ENCODE measurements around the gene CIB1.

CIB1 gene

GRCh38 chr15:90212221-90213098 is 21.3 kb downstream of the CIB1 start:
- H3K56ac ChIP-seq (ENCODE audit: low read length), result no peak overlapping the region
- no peaks in the 10 kb centered on the region for H3K27me3 ChIP-seq (ENCODE audit: insufficient read depth, low read length, poor library complexity)
- no peak overlapping the region for H3K18ac ChIP-seq (ENCODE audit: low read length)
- no peak overlapping the region for H3K4me3 ChIP-seq (ENCODE audit: low read length)
- H3K4me1 ChIP-seq (ENCODE audit: control insufficient read depth, low read depth, low read length), result no peaks in the 10 kb centered on the region
- H3K4ac ChIP-seq (ENCODE audit: low read depth, low read length), result no peak overlapping the region
- no peak overlapping the region for H3K4me2 ChIP-seq (ENCODE audit: low read length)
- H3K79me1 ChIP-seq (ENCODE audit: low read length), result peaks cover 1% of the 10 kb centered on the region
- H2AK5ac ChIP-seq (ENCODE audit: low read length), result no peak overlapping the region
- H3K36me3 ChIP-seq (ENCODE audit: control insufficient read depth, insufficient read depth, low read length), result no peaks in the 10 kb centered on the region
- no peak overlapping the region for H3K9ac ChIP-seq (ENCODE audit: low read length)
- no peak overlapping the region for H2BK120ac ChIP-seq (ENCODE audit: low read depth, low read length)
- no peak for DNase-seq
- H4K5ac ChIP-seq (ENCODE audit: low read length), result no peak overlapping the region
- WGBS (ENCODE audit: extremely low coverage, insufficient coverage, low lambda C conversion rate), result no CpG with 5 or more reads among the region's 35 CpGs
- H3K27ac ChIP-seq (ENCODE audit: low read depth, low read length), result no peak overlapping the region
- H3K79me2 ChIP-seq (ENCODE audit: control insufficient read depth, insufficient read depth, low read length), result no peaks in the 10 kb centered on the region
- H3K23ac ChIP-seq (ENCODE audit: low read length), result no peak overlapping the region
- H4K8ac ChIP-seq (ENCODE audit: low read depth, low read length), result no peak overlapping the region
- H2BK15ac ChIP-seq (replicated peaks; ENCODE audit: low read depth), result no peak overlapping the region
- H2BK5ac ChIP-seq (ENCODE audit: low read length), result no peak overlapping the region

- Histone ChIP-seq H3K27me3 (ENCODE audit: insufficient read depth, low read length, poor library complexity) (no peaks in the 10 kb centered on the region), H2AK5ac (ENCODE audit: low read length) (no peak overlapping the region), H3K9ac (ENCODE audit: low read length) (no peak overlapping the region), H3K18ac (ENCODE audit: low read length) (no peak overlapping the region), H3K23ac (ENCODE audit: low read length) (no peak overlapping the region), H3K4ac (ENCODE audit: low read depth, low read length) (no peak overlapping the region), H2BK120ac (ENCODE audit: low read depth, low read length) (no peak overlapping the region), H3K79me2 (ENCODE audit: control insufficient read depth, insufficient read depth, low read length) (no peaks in the 10 kb centered on the region), H3K36me3 (ENCODE audit: control insufficient read depth, insufficient read depth, low read length) (no peaks in the 10 kb centered on the region), H4K8ac (ENCODE audit: low read depth, low read length) (no peak overlapping the region), H3K4me1 (ENCODE audit: control insufficient read depth, low read depth, low read length) (no peaks in the 10 kb centered on the region), H3K79me1 (ENCODE audit: low read length) (peaks cover 1% of the 10 kb centered on the region), H3K56ac (ENCODE audit: low read length) (peak overlapping the region; percentile 25), H4K5ac (ENCODE audit: low read length) (no peak overlapping the region), H2BK15ac (replicated peaks; ENCODE audit: low read depth) (no peak overlapping the region), H2BK5ac (ENCODE audit: low read length) (no peak overlapping the region), H3K27ac (ENCODE audit: low read depth, low read length) (no peak overlapping the region), H3K4me2 (ENCODE audit: low read length) (no peak overlapping the region), H3K4me3 (ENCODE audit: low read length) (no peak overlapping the region)
- no CpG with 5 or more reads among the region's 13 CpGs for WGBS (ENCODE audit: extremely low coverage, insufficient coverage, low lambda C conversion rate)
- no peak for DNase-seq
Measured at GRCh38 chr15:90211440-90212143, 22.1 kb downstream of the CIB1 start.

GRCh38 chr15:90211009-90211408 is 22.7 kb downstream of the CIB1 start:
- Histone ChIP-seq H3K9ac (ENCODE audit: low read length) (no peak overlapping the region), H3K56ac (ENCODE audit: low read length) (no peak overlapping the region), H4K8ac (ENCODE audit: low read depth, low read length) (no peak overlapping the region), H3K79me2 (ENCODE audit: control insufficient read depth, insufficient read depth, low read length) (no peaks in the 10 kb centered on the region), H3K4me2 (ENCODE audit: low read length) (no peak overlapping the region), H4K5ac (ENCODE audit: low read length) (no peak overlapping the region), H3K36me3 (ENCODE audit: control insufficient read depth, insufficient read depth, low read length) (no peaks in the 10 kb centered on the region), H2BK15ac (replicated peaks; ENCODE audit: low read depth) (no peak overlapping the region), H3K23ac (ENCODE audit: low read length) (no peak overlapping the region), H3K27me3 (ENCODE audit: insufficient read depth, low read length, poor library complexity) (no peaks in the 10 kb centered on the region), H3K79me1 (ENCODE audit: low read length) (peaks cover 1% of the 10 kb centered on the region), H3K27ac (ENCODE audit: low read depth, low read length) (no peak overlapping the region), H2BK120ac (ENCODE audit: low read depth, low read length) (no peak overlapping the region), H2BK5ac (ENCODE audit: low read length) (no peak overlapping the region), H2AK5ac (ENCODE audit: low read length) (no peak overlapping the region), H3K18ac (ENCODE audit: low read length) (no peak overlapping the region), H3K4ac (ENCODE audit: low read depth, low read length) (no peak overlapping the region), H3K4me3 (ENCODE audit: low read length) (no peak overlapping the region), H3K4me1 (ENCODE audit: control insufficient read depth, low read depth, low read length) (no peaks in the 10 kb centered on the region)
- no CpG with 5 or more reads among the region's 9 CpGs for WGBS (ENCODE audit: extremely low coverage, insufficient coverage, low lambda C conversion rate)
- no peak for DNase-seq

GRCh38 chr15:90210593-90210992 is 23.1 kb downstream of the CIB1 start:
- H3K4me3 ChIP-seq (ENCODE audit: low read length), result no peak overlapping the region
- no peak overlapping the region for H3K4me2 ChIP-seq (ENCODE audit: low read length)
- H4K5ac ChIP-seq (ENCODE audit: low read length), result no peak overlapping the region
- H3K27me3 ChIP-seq (ENCODE audit: insufficient read depth, low read length, poor library complexity), result no peaks in the 10 kb centered on the region
- H2BK15ac ChIP-seq (replicated peaks; ENCODE audit: low read depth), result no peak overlapping the region
- no peaks in the 10 kb centered on the region for H3K36me3 ChIP-seq (ENCODE audit: control insufficient read depth, insufficient read depth, low read length)
- H4K8ac ChIP-seq (ENCODE audit: low read depth, low read length), result no peak overlapping the region
- no peaks in the 10 kb centered on the region for H3K79me2 ChIP-seq (ENCODE audit: control insufficient read depth, insufficient read depth, low read length)
- no peak overlapping the region for H2AK5ac ChIP-seq (ENCODE audit: low read length)
- H3K27ac ChIP-seq (ENCODE audit: low read depth, low read length), result no peak overlapping the region
- WGBS (ENCODE audit: extremely low coverage, insufficient coverage, low lambda C conversion rate), result no CpG with 5 or more reads among the region's 8 CpGs
- H3K23ac ChIP-seq (ENCODE audit: low read length), result no peak overlapping the region
- no peak overlapping the region for H3K4ac ChIP-seq (ENCODE audit: low read depth, low read length)
- H2BK5ac ChIP-seq (ENCODE audit: low read length), result no peak overlapping the region
- no peak overlapping the region for H2BK120ac ChIP-seq (ENCODE audit: low read depth, low read length)
- no peaks in the 10 kb centered on the region for H3K4me1 ChIP-seq (ENCODE audit: control insufficient read depth, low read depth, low read length)
- no peak overlapping the region for H3K18ac ChIP-seq (ENCODE audit: low read length)
- DNase-seq, result no peak
- no peak overlapping the region for H3K9ac ChIP-seq (ENCODE audit: low read length)
- H3K79me1 ChIP-seq (ENCODE audit: low read length), result peaks cover 1% of the 10 kb centered on the region
- no peak overlapping the region for H3K56ac ChIP-seq (ENCODE audit: low read length)

GRCh38 chr15:90209591-90209990 is 24.1 kb downstream of the CIB1 start:
- no peak overlapping the region for H4K8ac ChIP-seq (ENCODE audit: low read depth, low read length)
- H2BK5ac ChIP-seq (ENCODE audit: low read length), result no peak overlapping the region
- H3K36me3 ChIP-seq (ENCODE audit: control insufficient read depth, insufficient read depth, low read length), result no peaks in the 10 kb centered on the region
- H3K23ac ChIP-seq (ENCODE audit: low read length), result no peak overlapping the region
- no peak overlapping the region for H3K56ac ChIP-seq (ENCODE audit: low read length)
- H3K18ac ChIP-seq (ENCODE audit: low read length), result no peak overlapping the region
- H3K79me1 ChIP-seq (ENCODE audit: low read length), result peaks cover 3% of the 10 kb centered on the region
- H2AK5ac ChIP-seq (ENCODE audit: low read length), result no peak overlapping the region
- no peak overlapping the region for H2BK120ac ChIP-seq (ENCODE audit: low read depth, low read length)
- no peaks in the 10 kb centered on the region for H3K79me2 ChIP-seq (ENCODE audit: control insufficient read depth, insufficient read depth, low read length)
- no peaks in the 10 kb centered on the region for H3K27me3 ChIP-seq (ENCODE audit: insufficient read depth, low read length, poor library complexity)
- H3K27ac ChIP-seq (ENCODE audit: low read depth, low read length), result no peak overlapping the region
- H4K5ac ChIP-seq (ENCODE audit: low read length), result no peak overlapping the region
- no peak for DNase-seq
- H3K4me2 ChIP-seq (ENCODE audit: low read length), result no peak overlapping the region
- no peaks in the 10 kb centered on the region for H3K4me1 ChIP-seq (ENCODE audit: control insufficient read depth, low read depth, low read length)
- H2BK15ac ChIP-seq (replicated peaks; ENCODE audit: low read depth), result no peak overlapping the region
- H3K9ac ChIP-seq (ENCODE audit: low read length), result no peak overlapping the region
- H3K4ac ChIP-seq (ENCODE audit: low read depth, low read length), result no peak overlapping the region
- no peak overlapping the region for H3K4me3 ChIP-seq (ENCODE audit: low read length)
- no CpG with 5 or more reads among the region's 9 CpGs for WGBS (ENCODE audit: extremely low coverage, insufficient coverage, low lambda C conversion rate)

Data from mesendoderm (in vitro differentiated cells).